Breast epithelium (tissue), 3 donors: ENCODE data around the gene JAKMIP2.

Experiments
- CTCF ChIP-seq, 3 donors: fragments of 450-650 bp; IDR thresholded peaks; one replicate each; pipeline ENCODE4 v1.5.1; 2016 to 2017; ENCODE audit warnings: antibody characterized with exemption in 3 of 3, mild to moderate bottlenecking in 3 of 3, moderate library complexity in 3 of 3
- POLR2A ChIP-seq: fragments of 450-650 bp; IDR thresholded peaks from one replicate; pipeline ENCODE4 v1.6.1; 2016; ENCODE audit warnings: antibody characterized with exemption, mild to moderate bottlenecking, moderate library complexity
- POLR2AphosphoS5 ChIP-seq, 3 donors: sonication (generic); formaldehyde crosslinking; IDR thresholded peaks; one replicate each; pipeline ENCODE4 v1.6.1; 2017; ENCODE audit warnings: antibody characterized with exemption in 3 of 3

DNA sequence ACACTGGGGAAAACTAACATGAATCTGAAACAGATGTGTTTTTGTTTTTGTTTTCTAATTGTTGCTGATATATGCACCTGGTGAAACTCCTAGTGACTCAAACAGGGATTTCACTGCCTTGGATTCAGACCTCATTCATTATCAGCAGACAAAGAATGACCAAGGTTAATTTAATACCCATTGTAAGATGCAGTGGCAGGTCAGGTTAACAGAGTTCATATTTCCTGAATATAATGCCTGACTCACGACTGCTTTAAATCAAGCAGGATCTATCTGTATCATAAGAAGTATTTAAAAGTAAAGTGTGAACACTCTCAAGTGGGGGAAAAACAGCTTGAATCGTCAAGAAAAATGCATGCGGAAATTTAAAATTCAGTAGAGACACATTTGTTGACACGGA, 5.5 kb downstream of the JAKMIP2 start:
- no peak for TF ChIP-seq POLR2A
- no peak for TF ChIP-seq CTCF (IDR thresholded peaks at IDR 0.05)
- no peak for TF ChIP-seq POLR2AphosphoS5 (IDR thresholded peaks at IDR 0.05)
